HG03196 (cell line): Measurements from ENCODE around the gene PRDM16.

Source experiments
- ATAC-seq: cut with Tn5 transposase; IDR thresholded peaks from one replicate; pipeline ENCODE4 v1.9.1; 2021; ENCODE audit not compliant: unreplicated experiment

The PRDM16 gene

GRCh38 chr1:3219791-3220467, 150.9 kb downstream of the PRDM16 start:
- no peak for ATAC-seq

GRCh38 chr1:3221112-3222041, 152.4 kb downstream of the PRDM16 start:
- no peak for ATAC-seq

GRCh38 chr1:3222042-3222692, 153.2 kb downstream of the PRDM16 start:
- no peak for ATAC-seq

- ATAC-seq: no peak
These were observed 156.7 kb downstream of the PRDM16 start for GRCh38 chr1:3225661-3226060.

GRCh38 chr1:3226191-3226590, 157.2 kb downstream of the PRDM16 start:
- no peak for ATAC-seq

- no peak for ATAC-seq
These were observed 157.8 kb downstream of the PRDM16 start for GRCh38 chr1:3226701-3227350.

GRCh38 chr1:3227351-3227704, 158.3 kb downstream of the PRDM16 start:
- no peak for ATAC-seq

- ATAC-seq: no peak
These were observed 158.9 kb downstream of the PRDM16 start for GRCh38 chr1:3227893-3228292.

GRCh38 chr1:3229081-3229725, 160.2 kb downstream of the PRDM16 start:
- ATAC-seq: no peak

GRCh38 chr1:3230553-3230952, 161.6 kb downstream of the PRDM16 start:
- no peak for ATAC-seq

GRCh38 chr1:3231245-3231644, 162.2 kb downstream of the PRDM16 start:
- no peak for ATAC-seq

GRCh38 chr1:3231826-3232225, 162.8 kb downstream of the PRDM16 start:
- ATAC-seq: no peak

- ATAC-seq: no peak
These were observed 164.0 kb downstream of the PRDM16 start for GRCh38 chr1:3233031-3233430.

- no peak for ATAC-seq
These were observed 164.5 kb downstream of the PRDM16 start for GRCh38 chr1:3233551-3233950.

- no peak for ATAC-seq
These were observed 165.3 kb downstream of the PRDM16 start for GRCh38 chr1:3234281-3234680.

- ATAC-seq: no peak
These were observed 166.0 kb downstream of the PRDM16 start for GRCh38 chr1:3234956-3235355.

GRCh38 chr1:3235496-3235895, 166.5 kb downstream of the PRDM16 start:
- ATAC-seq: no peak

GRCh38 chr1:3236361-3236760, 167.4 kb downstream of the PRDM16 start:
- ATAC-seq: no peak

GRCh38 chr1:3236955-3237354, 168.0 kb downstream of the PRDM16 start:
- no peak for ATAC-seq

- ATAC-seq: no peak
These were observed 168.6 kb downstream of the PRDM16 start for GRCh38 chr1:3237570-3237969.
